Ishikawa (cell line): ENCODE data around the gene IL36RN.

ENCODE experiments used
- CEBPB ChIP-seq: IDR thresholded peaks from 2 replicates; pipeline ENCODE4 v1.6.1; 2012
- YY1 ChIP-seq: IDR thresholded peaks from 2 replicates; pipeline ENCODE4 v1.6.1; 2012; ENCODE audit warnings: low read depth

DNA sequence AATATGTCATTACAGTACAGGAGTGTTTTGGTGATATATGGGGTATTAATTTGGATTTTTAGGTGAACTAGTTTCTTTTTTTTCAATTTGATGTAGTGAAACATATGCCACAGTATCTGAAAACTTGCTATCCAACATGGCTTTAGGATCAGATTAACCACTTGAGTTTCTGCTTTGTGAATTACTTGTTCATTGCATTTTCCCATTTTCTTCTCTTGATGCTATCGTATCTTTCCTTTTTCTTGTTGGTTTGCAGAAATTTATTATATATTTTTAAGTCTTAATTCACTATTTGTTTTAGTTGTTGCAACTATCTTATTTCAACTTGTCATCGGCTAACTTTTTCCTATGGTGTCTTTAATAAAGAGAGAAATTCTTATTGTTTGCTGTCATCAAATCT, 44.9 kb upstream of the IL36RN start:
- no peak for TF ChIP-seq YY1
- no peak for TF ChIP-seq CEBPB
